Lower leg skin (tissue), 3 donors: Measurements from ENCODE around the gene TCF7L1.

Experiments used
- POLR2A ChIP-seq, 2 donors: fragments of 450-650 bp; IDR thresholded peaks; one replicate each; pipeline ENCODE4 v1.6.1; 2016 to 2017; ENCODE audit warnings: antibody characterized with exemption in 2 of 2, mild to moderate bottlenecking in 1 of 2, moderate library complexity in 1 of 2
- TF ChIP-seq, protein P1 (sequence below), 3 donors: fragments of 450-650 bp; IDR thresholded peaks; one replicate each; pipeline ENCODE4 v1.5.1; 2016; ENCODE audit warnings: antibody characterized with exemption in 3 of 3, mild to moderate bottlenecking in 3 of 3, moderate library complexity in 2 of 3

DNA sequence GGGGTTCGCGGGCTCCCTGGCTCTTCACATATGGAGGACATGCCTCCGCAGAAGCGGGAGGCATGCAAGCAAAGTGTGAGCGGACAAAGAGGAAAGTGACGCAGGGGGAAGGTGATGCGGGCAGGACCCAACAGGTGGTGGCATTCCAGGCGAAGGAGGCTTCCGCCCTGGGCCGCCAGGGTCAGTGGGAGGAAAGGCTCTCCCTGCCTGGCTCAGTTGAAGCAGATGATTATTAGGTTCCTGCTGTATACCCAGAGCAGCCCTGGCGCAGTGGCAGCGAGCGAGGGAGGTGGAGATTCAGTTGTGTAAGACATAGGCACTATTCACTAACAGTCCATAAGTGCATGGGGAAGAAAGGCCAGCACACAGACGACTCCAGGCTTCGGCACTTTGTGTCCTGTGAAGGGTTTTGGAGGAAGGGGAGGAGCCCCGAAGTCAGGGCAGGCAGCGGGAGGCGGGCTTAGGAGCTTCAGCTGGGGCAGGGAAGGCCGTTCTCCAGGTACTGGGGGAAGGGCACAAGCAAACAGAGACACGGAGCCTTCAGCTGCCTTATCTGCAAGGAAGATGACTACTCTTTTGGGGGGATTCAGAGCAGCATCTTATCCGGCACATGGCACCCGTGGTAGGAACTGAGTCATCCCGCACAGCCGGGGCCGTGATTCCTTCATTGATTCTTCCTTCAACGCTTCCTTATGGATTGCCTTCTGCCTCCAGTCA is 104.8 kb downstream of the TCF7L1 start:
- TF ChIP-seq, protein P1, sequence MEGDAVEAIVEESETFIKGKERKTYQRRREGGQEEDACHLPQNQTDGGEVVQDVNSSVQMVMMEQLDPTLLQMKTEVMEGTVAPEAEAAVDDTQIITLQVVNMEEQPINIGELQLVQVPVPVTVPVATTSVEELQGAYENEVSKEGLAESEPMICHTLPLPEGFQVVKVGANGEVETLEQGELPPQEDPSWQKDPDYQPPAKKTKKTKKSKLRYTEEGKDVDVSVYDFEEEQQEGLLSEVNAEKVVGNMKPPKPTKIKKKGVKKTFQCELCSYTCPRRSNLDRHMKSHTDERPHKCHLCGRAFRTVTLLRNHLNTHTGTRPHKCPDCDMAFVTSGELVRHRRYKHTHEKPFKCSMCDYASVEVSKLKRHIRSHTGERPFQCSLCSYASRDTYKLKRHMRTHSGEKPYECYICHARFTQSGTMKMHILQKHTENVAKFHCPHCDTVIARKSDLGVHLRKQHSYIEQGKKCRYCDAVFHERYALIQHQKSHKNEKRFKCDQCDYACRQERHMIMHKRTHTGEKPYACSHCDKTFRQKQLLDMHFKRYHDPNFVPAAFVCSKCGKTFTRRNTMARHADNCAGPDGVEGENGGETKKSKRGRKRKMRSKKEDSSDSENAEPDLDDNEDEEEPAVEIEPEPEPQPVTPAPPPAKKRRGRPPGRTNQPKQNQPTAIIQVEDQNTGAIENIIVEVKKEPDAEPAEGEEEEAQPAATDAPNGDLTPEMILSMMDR (IDR thresholded peaks at IDR 0.05) = no peak
- no peak for TF ChIP-seq POLR2A (IDR thresholded peaks at IDR 0.05)
